ENCODE data around the gene RRBP1. TPM values are rescaled to one million over a fixed set of nuclear protein-coding genes. Genes with fewer than 3 reads are reported as not detected.

RRBP1 gene
- total and polyA plus RNA-seq, 2 of the 4 experiments (the other 2 are of a cell fraction), result 90.2 to 136 TPM

DNA sequence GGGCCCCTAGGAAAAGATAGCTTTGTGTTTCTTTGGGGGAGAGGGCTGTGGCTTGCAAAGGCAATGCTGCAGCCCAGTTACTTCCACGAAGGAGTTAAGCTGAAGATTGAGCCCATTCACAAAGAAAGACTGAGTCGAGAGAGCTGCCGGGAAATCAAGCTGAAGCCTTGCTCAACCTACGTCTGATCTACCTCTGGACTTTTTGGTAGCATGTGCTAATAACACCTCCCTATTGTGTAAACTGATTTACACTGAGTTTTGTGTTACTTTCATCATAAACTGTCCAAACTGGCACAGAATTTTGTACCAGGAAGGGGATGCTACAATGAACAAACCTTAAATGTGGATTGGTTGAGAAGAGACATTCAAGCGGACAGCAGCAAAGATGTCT lies 41.3 kb upstream of the RRBP1 start:
- no peak overlapping the region for H3K4me2 ChIP-seq (ENCODE audit: low read depth, low read length)
- H4K20me1 ChIP-seq (ENCODE audit: insufficient read depth, low read length), result no peaks in the 10 kb centered on the region
- no peak overlapping the region for H3K56ac ChIP-seq (ENCODE audit: extremely low read depth, insufficient read depth, low read length)
- H3K14ac ChIP-seq (replicated peaks; ENCODE audit: low read depth, low read length), result no peak overlapping the region
- ChIA-PET POLR2A (ENCODE audit: unreplicated experiment) (no interaction called here), CTCF (no interaction called here)
- H3K79me1 ChIP-seq (ENCODE audit: low read depth in 1 of 2, low read length in 2 of 2), result no peaks in the 10 kb centered on the region
- no peak overlapping the region for H4K91ac ChIP-seq (ENCODE audit: insufficient read depth, low read depth, low read length)
- no peaks in the 10 kb centered on the region for H3K9me3 ChIP-seq (ENCODE audit: control insufficient read depth, insufficient read depth, low read length)
- H3K36me3 ChIP-seq (ENCODE audit: control insufficient read depth, insufficient read depth, low read length), result no peaks in the 10 kb centered on the region
- in situ Hi-C loops (cut with MboI; ENCODE audit: low sequenced_read_pairs), result no loop called here
- H3K4me1 ChIP-seq (ENCODE audit: control insufficient read depth, insufficient read depth, low read length), result 0 out of 2 replicates have a peak, but pooled peaks cover 2% of the 10 kb centered on the region
- DNase-seq, result no peak
- no peak for TF ChIP-seq CTCF (conservative IDR thresholded peaks at IDR 0.05; ENCODE audit: low read depth, low read length)
- ATAC-seq (ENCODE audit: low read depth), result no peak
- H3K27me3 ChIP-seq (ENCODE audit: control insufficient read depth, insufficient read depth, low read length), result peaks cover 20% of the 10 kb centered on the region
- H3K9ac ChIP-seq (ENCODE audit: low read depth, low read length), result no peak overlapping the region
- H3K4me3 ChIP-seq (ENCODE audit: insufficient read depth, low read depth, low read length), result no peak overlapping the region
- no peak overlapping the region for H4K8ac ChIP-seq (ENCODE audit: low read depth in 2 of 2, low read length in 2 of 2)
- no peak overlapping the region for H2BK20ac ChIP-seq (ENCODE audit: low read depth, low read length)
- H3K23ac ChIP-seq (ENCODE audit: low read depth, low read length), result no peak overlapping the region
- 67% methylated on average over 2 of the region's 5 CpGs; no CpG with 5 or more reads in 1 of the 2 experiments for WGBS, 2 experiments (ENCODE audit: extremely low coverage in 2 of 2, insufficient read length in 1 of 2)
- no peaks in the 10 kb centered on the region; the same call in 1 of the 2 replicates for H3K9me1 ChIP-seq (ENCODE audit: insufficient read depth, low read length)
- no peak overlapping the region for H2BK5ac ChIP-seq (ENCODE audit: low read depth, low read length, poor library complexity, severe bottlenecking)
- no peak overlapping the region for H2AK9ac ChIP-seq (replicated peaks; ENCODE audit: low read depth, low read length, poor library complexity)
- no peak overlapping the region for H2BK15ac ChIP-seq (ENCODE audit: low read depth, low read length)
- dilution Hi-C loops (cut with HindIII; ENCODE audit: low sequenced_read_pairs, unreplicated experiment), result no loop called here
- intact Hi-C loops (cut with micrococcal nuclease), result no loop called here
- H3K18ac ChIP-seq (ENCODE audit: low read depth, low read length), result no peak overlapping the region
- H2AK5ac ChIP-seq (ENCODE audit: low read depth, low read length), result no peak overlapping the region
- H4K5ac ChIP-seq (ENCODE audit: low read depth, low read length), result no peak overlapping the region
- no peak overlapping the region for H3K27ac ChIP-seq (ENCODE audit: insufficient read depth, low read length)
- H2AFZ ChIP-seq (replicated peaks; ENCODE audit: low read length, poor library complexity), result no peak overlapping the region
- no peak overlapping the region for H3K4ac ChIP-seq (ENCODE audit: low read depth, low read length)
- no peak overlapping the region for H2BK120ac ChIP-seq (ENCODE audit: low read depth, low read length)
- BruUV-seq (replicated peaks), result no TSS peak
